HL-60 (cell line): ENCODE results near the gene KYAT1.

Experiments
- CTCF ChIP-seq: IDR thresholded peaks from one replicate; pipeline ENCODE4 v1.5.1; 2011; ENCODE audit warnings: low read length, control low read depth, inconsistent platforms; ENCODE audit not compliant: insufficient read depth
- POLR2AphosphoS5 ChIP-seq: IDR thresholded peaks from 2 replicates; pipeline ENCODE4 v1.6.1; 2012; ENCODE audit warnings: low read depth
- TF ChIP-seq, protein P1 (sequence below): IDR thresholded peaks from 2 replicates; pipeline ENCODE4 v1.6.1; 2012; ENCODE audit warnings: low read depth; ENCODE audit not compliant: insufficient replicate concordance

DNA sequence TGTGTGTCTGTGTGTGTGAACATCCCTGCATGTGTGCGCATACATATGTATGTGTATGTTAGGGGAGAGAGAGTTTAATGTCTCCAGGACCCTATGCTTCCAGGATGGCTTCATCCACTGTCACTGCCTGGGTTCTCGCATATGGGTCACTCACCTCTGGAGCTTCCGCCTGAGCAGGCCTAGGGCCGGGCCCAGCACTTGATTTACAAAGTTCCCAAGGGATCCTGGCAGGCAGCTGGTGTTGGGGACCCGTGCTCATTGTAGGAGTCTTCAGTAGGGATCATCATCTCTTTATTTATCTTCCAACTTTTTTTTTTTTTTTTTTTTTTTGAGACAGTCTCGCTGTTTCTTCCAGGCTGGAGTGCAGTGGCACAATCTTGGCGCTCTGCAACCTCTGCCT lies 81.7 kb downstream of the KYAT1 start:
- TF ChIP-seq CTCF (no peak), POLR2AphosphoS5 (no peak)
- TF ChIP-seq, protein P1, sequence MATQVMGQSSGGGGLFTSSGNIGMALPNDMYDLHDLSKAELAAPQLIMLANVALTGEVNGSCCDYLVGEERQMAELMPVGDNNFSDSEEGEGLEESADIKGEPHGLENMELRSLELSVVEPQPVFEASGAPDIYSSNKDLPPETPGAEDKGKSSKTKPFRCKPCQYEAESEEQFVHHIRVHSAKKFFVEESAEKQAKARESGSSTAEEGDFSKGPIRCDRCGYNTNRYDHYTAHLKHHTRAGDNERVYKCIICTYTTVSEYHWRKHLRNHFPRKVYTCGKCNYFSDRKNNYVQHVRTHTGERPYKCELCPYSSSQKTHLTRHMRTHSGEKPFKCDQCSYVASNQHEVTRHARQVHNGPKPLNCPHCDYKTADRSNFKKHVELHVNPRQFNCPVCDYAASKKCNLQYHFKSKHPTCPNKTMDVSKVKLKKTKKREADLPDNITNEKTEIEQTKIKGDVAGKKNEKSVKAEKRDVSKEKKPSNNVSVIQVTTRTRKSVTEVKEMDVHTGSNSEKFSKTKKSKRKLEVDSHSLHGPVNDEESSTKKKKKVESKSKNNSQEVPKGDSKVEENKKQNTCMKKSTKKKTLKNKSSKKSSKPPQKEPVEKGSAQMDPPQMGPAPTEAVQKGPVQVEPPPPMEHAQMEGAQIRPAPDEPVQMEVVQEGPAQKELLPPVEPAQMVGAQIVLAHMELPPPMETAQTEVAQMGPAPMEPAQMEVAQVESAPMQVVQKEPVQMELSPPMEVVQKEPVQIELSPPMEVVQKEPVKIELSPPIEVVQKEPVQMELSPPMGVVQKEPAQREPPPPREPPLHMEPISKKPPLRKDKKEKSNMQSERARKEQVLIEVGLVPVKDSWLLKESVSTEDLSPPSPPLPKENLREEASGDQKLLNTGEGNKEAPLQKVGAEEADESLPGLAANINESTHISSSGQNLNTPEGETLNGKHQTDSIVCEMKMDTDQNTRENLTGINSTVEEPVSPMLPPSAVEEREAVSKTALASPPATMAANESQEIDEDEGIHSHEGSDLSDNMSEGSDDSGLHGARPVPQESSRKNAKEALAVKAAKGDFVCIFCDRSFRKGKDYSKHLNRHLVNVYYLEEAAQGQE, result no peak
